ENCODE measurements around the gene FNDC11.
A peak's percentile ranks its signal among the peaks of the same experiment; 100 is the strongest.

Gene FNDC11

DNA sequence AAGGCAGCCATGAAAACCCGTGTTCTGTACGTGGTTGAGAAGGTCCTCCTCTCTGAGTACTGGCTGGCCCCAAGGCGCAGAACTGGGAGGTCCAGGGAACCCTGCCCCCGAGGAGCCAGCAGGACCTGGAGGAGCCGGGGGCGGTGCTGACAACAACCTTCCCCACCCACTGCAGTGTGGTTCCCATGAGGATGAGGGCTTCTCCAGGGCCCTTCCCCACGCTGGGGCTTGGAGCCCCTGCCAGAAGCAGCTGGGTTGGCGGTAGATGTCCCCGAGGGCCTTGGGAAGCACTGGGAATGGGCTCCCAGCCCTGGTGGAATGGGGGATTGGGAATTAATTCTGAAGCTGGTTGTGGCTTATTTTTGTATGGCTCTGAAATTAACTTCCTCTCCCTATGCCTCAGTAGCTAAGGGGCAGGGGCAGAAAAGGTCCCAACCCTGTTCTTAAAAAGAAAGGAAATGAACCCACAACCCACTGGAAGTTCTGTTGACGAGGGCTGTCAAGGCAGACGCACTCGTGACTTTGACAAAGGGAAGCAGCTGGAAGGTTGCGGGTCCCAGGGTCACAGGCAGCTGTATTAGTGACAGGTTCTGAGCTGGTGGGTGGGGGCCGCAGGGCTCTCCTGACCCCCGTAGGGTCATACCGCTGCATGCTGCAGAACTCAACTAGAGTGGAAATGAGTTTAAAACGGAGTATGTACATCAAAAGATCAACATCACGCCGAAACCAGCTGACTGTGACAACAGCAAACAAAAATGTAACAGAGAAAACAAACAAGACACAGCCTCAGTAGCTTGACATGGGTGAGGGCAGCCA lies 34.0 kb downstream of the FNDC11 start:
- DNase-seq (ENCODE audit: low read depth) = peak; percentile 68
- TF ChIP-seq, protein P1, sequence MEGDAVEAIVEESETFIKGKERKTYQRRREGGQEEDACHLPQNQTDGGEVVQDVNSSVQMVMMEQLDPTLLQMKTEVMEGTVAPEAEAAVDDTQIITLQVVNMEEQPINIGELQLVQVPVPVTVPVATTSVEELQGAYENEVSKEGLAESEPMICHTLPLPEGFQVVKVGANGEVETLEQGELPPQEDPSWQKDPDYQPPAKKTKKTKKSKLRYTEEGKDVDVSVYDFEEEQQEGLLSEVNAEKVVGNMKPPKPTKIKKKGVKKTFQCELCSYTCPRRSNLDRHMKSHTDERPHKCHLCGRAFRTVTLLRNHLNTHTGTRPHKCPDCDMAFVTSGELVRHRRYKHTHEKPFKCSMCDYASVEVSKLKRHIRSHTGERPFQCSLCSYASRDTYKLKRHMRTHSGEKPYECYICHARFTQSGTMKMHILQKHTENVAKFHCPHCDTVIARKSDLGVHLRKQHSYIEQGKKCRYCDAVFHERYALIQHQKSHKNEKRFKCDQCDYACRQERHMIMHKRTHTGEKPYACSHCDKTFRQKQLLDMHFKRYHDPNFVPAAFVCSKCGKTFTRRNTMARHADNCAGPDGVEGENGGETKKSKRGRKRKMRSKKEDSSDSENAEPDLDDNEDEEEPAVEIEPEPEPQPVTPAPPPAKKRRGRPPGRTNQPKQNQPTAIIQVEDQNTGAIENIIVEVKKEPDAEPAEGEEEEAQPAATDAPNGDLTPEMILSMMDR (IDR thresholded peaks at IDR 0.05; ENCODE audit: control insufficient read depth, extremely low read depth, insufficient read depth) = no peak
- no peak overlapping the region for H3K4me3 ChIP-seq (ENCODE audit: low read depth, low read length)

DNA sequence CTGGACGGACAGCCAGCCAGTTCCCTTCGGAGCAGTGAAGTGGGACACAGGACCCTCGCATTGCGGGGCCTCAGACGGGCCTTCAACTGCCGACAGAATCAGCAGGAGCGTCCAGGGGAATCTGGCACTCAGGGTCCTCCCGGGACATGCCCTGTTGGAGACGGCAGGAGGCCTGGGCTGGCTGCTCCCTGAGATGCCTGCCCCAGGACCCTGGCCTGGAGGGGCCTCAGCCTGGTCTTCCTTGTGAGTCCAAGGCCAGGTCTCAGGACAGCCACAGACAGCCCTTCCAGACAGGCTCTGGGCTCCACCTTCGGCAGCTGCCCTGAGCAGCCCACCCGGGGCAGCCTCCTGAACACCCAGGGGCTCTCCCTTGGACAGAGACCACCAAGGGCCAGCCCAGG lies 34.7 kb downstream of the FNDC11 start:
- DNase-seq (ENCODE audit: low read depth) = no peak
- no peak overlapping the region for H3K4me3 ChIP-seq (ENCODE audit: low read depth, low read length)
- TF ChIP-seq, protein P1 (IDR thresholded peaks at IDR 0.05; ENCODE audit: control insufficient read depth, extremely low read depth, insufficient read depth) = no peak

DNA sequence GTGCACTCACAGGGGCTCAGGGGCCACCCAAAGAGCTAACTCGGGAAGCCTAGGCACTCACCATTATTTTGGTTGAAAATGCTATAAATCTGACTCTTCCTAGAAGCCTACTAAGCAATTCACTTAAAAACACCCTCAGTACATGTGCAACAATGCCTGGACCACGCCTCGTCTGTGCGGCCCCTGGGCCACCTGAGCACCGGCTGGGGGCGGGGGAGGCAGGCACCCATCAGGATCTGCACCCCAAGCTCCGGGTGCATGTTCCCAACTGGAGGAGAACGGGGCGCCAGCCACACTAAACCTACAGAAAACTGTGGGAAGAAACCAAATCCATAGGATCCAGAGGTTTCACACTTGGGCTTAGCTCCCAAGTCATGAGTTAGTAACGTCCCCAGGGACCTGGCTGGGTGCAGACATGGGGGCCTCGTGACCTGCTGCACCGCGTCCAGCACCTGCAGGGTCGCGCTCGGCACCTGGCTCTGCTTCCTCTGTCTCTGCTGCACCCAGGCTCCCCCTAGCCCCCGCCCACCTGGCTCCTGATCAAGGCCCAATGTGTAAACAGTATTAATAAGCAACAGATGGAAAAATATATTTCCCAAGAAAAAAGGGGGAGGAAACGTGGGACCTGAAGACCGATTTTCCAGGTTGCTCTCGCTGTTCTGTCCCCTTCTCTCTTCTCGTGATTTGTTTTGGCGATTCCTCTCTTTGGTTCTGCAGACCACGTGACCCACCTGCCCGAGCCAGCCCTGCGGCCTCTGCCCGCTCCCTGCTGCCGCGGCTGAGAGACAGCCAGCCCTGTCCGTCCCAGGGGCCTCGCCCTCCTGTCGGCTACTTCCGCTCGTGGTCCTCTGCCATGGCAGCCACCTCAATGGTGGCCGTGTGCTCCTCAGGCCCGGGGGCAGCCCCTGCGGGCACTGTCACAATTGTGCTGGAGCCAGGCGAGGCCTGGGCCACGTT lies 35.6 kb downstream of the FNDC11 start:
- H3K4me3 ChIP-seq (ENCODE audit: low read depth, low read length) = peak overlapping the region; percentile 56
- TF ChIP-seq, protein P1 (IDR thresholded peaks at IDR 0.05; ENCODE audit: control insufficient read depth, extremely low read depth, insufficient read depth) = no peak
- DNase-seq (ENCODE audit: low read depth) = peak; percentile 88

DNA sequence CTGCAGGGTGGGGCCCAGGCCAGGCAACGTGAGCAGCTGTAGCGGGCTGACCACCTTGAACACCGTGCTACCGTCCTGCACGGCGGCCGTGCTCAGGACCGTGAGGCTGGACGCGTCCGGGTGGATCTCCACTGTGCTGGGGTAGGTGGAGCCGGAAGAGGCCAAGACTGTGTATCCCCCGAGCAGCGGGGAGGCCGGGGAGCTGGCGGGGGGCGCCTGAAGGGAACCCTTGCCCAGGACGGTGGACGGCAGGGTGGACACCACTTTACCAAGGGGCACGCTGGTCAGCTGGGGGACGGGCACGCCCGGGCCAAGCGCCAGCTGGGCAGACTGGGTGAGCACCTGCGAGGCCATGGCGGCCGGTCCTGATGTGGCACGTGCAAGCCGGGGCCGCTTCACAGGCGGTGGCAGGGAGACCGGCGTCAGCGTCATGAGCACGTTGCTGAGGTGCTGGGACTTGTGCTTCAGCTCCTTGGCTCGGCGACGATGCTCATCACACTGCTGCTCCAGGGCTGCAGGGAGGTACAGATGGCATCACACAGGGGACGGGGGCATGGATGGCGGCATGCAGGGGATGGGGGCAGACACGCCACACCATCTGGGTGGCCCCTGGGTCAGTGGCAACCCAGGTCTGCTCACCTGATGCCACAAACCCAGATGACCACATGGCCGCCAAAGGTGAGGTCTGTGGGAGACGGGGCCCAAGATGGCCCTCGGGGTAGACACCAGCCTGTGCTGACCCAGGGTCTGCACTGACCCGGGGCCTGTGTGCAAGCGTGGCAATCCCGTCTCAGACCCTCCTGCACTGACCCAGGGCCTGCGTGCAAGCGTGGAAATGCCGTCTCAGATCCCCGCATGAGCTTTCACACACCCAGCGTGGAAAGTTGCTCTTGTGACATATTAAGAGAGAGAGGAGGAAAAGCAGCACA lies 36.5 kb downstream of the FNDC11 start:
- no peak for DNase-seq (ENCODE audit: low read depth)
- peak overlapping the region; percentile 56 for H3K4me3 ChIP-seq (ENCODE audit: low read depth, low read length)
- TF ChIP-seq, protein P1 (IDR thresholded peaks at IDR 0.05; ENCODE audit: control insufficient read depth, extremely low read depth, insufficient read depth) = no peak

DNA sequence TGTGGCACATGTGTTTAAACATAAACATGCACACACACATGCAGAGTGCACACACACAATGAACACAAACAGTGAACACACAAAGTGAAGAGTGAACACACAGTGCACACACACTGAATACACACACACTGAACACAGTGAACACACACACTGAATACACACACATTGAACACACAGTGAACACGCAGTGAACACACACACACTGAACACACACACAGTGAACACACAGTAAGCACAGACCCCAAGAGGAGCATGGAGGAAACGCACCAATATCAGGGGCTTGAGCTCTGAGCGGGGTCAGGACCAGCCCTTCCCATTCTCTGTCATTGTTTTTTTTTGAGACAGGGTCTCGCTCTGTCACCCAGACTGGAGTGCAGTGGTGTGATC lies 37.2 kb downstream of the FNDC11 start:
- no peak for DNase-seq (ENCODE audit: low read depth)
- TF ChIP-seq, protein P1 (IDR thresholded peaks at IDR 0.05; ENCODE audit: control insufficient read depth, extremely low read depth, insufficient read depth) = no peak
- no peak overlapping the region for H3K4me3 ChIP-seq (ENCODE audit: low read depth, low read length)

DNA sequence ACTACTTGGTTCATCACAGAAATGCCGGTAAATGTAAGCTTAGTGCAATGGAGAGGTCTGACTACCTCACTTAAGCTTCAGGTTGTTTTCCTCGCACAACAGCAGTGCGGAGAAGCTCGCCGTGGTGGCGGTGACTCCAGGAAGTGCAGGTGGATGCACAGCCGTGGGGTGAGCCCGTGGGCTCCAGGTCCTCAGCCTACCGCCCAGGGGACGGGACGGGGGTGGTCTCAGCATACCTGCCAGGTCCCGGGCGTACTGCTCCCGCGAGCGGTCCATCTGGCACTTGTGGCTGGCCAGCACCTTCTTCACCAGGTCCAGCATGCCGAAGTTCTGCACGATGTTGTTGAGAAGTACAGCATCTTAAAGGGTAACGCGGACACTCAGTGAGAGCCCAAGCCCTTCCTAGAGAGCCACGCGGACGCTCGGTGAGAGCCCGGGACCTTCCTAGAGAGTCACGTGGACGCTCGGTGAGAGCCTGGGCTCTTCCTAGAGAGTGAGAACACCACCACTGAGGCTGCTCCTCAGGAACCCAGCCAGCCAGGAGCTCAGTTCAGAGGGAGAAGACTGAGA lies 37.9 kb downstream of the FNDC11 start:
- TF ChIP-seq, protein P1 (IDR thresholded peaks at IDR 0.05; ENCODE audit: control insufficient read depth, extremely low read depth, insufficient read depth) = no peak
- DNase-seq (ENCODE audit: low read depth) = no peak
- H3K4me3 ChIP-seq (ENCODE audit: low read depth, low read length) = no peak overlapping the region
